Lower lobe of right lung (tissue), 2 donors: ENCODE measurements around the gene FDX2. TPM values are rescaled to one million over a fixed set of nuclear protein-coding genes. Genes with fewer than 3 reads are reported as not detected.

Experiments used
- ATAC-seq, 2 donors: fragments of 200-7000 bp; cut with Tn5 transposase; one replicate each; pipeline ENCODE4 v1.9.1; 2020 to 2022; ENCODE audit warnings: mild to moderate bottlenecking in 2 of 2, moderate library complexity in 2 of 2
- DNase-seq: peaks from one replicate; pipeline ENCODE4 v3.0.0-alpha.2; 2020
- H3K27ac ChIP-seq: fragments of 200-600 bp; one replicate; pipeline ENCODE4 v1.8.0; 2022
- H3K27me3 ChIP-seq: fragments of 200-600 bp; one replicate; pipeline ENCODE4 v1.8.0; 2022; ENCODE audit warnings: low read depth
- H3K36me3 ChIP-seq: fragments of 200-600 bp; one replicate; pipeline ENCODE4 v1.8.0; 2022; ENCODE audit warnings: mild to moderate bottlenecking
- H3K4me1 ChIP-seq: fragments of 200-600 bp; one replicate; pipeline ENCODE4 v1.8.0; 2022
- H3K4me3 ChIP-seq: fragments of 200-600 bp; one replicate; pipeline ENCODE4 v1.8.0; 2022; ENCODE audit warnings: mild to moderate bottlenecking
- H3K9me3 ChIP-seq: fragments of 200-600 bp; one replicate; pipeline ENCODE4 v1.8.0; 2022
- intact Hi-C: fragments of 100-400 bp; cut with DNase I; formaldehyde crosslinking; loops from one replicate; pipeline ENCODE4 v1.11.0; 2022
- total RNA-seq: library from RNA; stranded (reverse); fragmentation: NEBNext Ultra II Directional; extraction: Animal tissue kit (Norgen Biotek cat#: 25700); gene quantifications from one replicate; pipeline ENCODE4 v1.2.1, GENCODE V29; 2021
- TF ChIP-seq, protein P1 (sequence below): fragments of 200-600 bp; IDR thresholded peaks from one replicate; pipeline ENCODE4 v1.8.0; 2022; ENCODE audit warnings: antibody characterized with exemption, mild to moderate bottlenecking
- donor health status: DM: no; HTN: yes; CAD: no; lungs with severe emphysema.

Gene FDX2
- total RNA-seq, 1 donor from 2014 or later = 16.8 TPM

DNA sequence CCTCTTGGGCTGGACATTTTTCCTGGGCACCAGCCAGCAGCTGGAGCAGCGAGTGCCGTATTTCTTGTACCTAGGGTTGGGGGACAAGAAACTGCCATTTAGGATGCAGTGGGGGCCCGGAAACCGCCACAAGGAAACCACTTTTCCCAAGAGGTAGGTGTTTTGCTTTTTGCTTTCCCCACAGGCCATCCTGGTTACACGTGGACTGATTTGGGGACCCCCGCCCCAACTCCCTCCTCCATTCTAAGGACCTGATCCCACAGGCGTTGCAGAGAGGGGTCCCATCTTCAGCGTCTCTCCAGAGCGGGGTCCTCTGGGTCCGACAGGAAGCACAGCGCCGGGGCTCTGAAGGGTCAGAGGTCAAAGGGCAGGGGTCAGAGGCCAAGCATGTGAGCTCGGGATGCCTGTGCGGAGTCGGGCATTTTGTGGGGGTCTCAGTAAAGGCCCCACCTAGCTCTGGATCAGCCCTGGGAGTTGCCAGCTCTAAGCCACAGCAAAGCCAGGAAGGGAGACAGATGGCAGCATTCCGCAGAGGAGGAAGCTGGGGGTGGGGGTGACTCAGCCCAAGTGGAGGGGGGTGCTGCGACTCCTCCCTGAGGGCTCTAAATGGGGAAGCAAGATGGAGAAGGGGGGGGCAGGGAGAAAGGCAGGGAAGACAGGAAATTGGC lies 10.5 kb downstream of the FDX2 start:
- Histone ChIP-seq H3K27me3 (no peaks in the 10 kb centered on the region), H3K4me3 (no peak overlapping the region), H3K27ac (peak overlapping the region; percentile 41), H3K9me3 (no peaks in the 10 kb centered on the region), H3K36me3 (peaks cover 7% of the 10 kb centered on the region), H3K4me1 (no peaks in the 10 kb centered on the region)
- DNase-seq (peak; percentile 68), ATAC-seq (peak; percentile 65 to 67)
- intact Hi-C loops = no loop called here
- TF ChIP-seq, protein P1, sequence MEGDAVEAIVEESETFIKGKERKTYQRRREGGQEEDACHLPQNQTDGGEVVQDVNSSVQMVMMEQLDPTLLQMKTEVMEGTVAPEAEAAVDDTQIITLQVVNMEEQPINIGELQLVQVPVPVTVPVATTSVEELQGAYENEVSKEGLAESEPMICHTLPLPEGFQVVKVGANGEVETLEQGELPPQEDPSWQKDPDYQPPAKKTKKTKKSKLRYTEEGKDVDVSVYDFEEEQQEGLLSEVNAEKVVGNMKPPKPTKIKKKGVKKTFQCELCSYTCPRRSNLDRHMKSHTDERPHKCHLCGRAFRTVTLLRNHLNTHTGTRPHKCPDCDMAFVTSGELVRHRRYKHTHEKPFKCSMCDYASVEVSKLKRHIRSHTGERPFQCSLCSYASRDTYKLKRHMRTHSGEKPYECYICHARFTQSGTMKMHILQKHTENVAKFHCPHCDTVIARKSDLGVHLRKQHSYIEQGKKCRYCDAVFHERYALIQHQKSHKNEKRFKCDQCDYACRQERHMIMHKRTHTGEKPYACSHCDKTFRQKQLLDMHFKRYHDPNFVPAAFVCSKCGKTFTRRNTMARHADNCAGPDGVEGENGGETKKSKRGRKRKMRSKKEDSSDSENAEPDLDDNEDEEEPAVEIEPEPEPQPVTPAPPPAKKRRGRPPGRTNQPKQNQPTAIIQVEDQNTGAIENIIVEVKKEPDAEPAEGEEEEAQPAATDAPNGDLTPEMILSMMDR = no peak

- Histone ChIP-seq H3K4me3 (no peak overlapping the region), H3K36me3 (no peaks in the 10 kb centered on the region), H3K27ac (no peak overlapping the region), H3K9me3 (no peaks in the 10 kb centered on the region), H3K27me3 (peaks cover 7% of the 10 kb centered on the region), H3K4me1 (peaks cover 15% of the 10 kb centered on the region)
- TF ChIP-seq, protein P1 = no peak
- ATAC-seq = peak in 1 of 2 donors; percentile 4
- DNase-seq = no peak
- intact Hi-C loops = no loop called here
Measured at GRCh38 chr19:10299545-10300458, 16.0 kb downstream of the FDX2 start.

GRCh38 chr19:10295847-10296591 lies 19.8 kb downstream of the FDX2 start:
- no peak for DNase-seq
- H3K4me1 ChIP-seq = peaks cover 50% of the 10 kb centered on the region
- H3K9me3 ChIP-seq = no peaks in the 10 kb centered on the region
- TF ChIP-seq, protein P1 = no peak
- H3K4me3 ChIP-seq = peak overlapping the region; percentile 50
- no peak for ATAC-seq
- H3K36me3 ChIP-seq = no peaks in the 10 kb centered on the region
- no peak overlapping the region for H3K27ac ChIP-seq
- peaks cover 39% of the 10 kb centered on the region for H3K27me3 ChIP-seq
- intact Hi-C loops = no loop called here

- Histone ChIP-seq H3K4me1 (peaks cover 56% of the 10 kb centered on the region), H3K4me3 (peak overlapping the region; percentile 50), H3K9me3 (no peaks in the 10 kb centered on the region), H3K27ac (no peak overlapping the region), H3K27me3 (peaks cover 43% of the 10 kb centered on the region), H3K36me3 (no peaks in the 10 kb centered on the region)
- intact Hi-C loops = no loop called here
- ATAC-seq (peak; percentile 46 to 58), DNase-seq (peak; percentile 86)
- TF ChIP-seq, protein P1 = peak; percentile 18
Measured at GRCh38 chr19:10295305-10295846, 20.4 kb downstream of the FDX2 start.

DNA sequence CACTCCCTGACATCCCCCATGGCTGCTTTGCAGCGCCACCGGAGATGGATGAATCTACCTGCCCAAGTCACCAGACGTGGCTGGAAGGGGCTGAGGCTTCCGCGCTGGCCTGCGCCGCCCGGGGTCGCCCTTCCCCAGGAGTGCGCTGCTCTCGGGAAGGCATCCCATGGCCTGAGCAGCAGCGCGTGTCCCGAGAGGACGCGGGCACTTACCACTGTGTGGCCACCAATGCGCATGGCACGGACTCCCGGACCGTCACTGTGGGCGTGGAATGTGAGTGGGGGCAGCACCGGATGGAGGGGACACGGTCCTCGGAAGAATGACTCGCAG lies 21.5 kb downstream of the FDX2 start:
- DNase-seq (no peak), ATAC-seq (no peak)
- no peaks in the 10 kb centered on the region for H3K9me3 ChIP-seq
- peaks cover 67% of the 10 kb centered on the region for H3K4me1 ChIP-seq
- H3K36me3 ChIP-seq = no peaks in the 10 kb centered on the region
- H3K4me3 ChIP-seq = no peak overlapping the region
- H3K27me3 ChIP-seq = peaks cover 54% of the 10 kb centered on the region
- H3K27ac ChIP-seq = no peak overlapping the region
- intact Hi-C loops = no loop called here
- TF ChIP-seq, protein P1 = no peak
